VCaP (cell line): ENCODE data around the gene CIRBP.
"Not testable (repeated sequence)": the region's sequence is repeated elsewhere in the genome, so short reads cannot be mapped to it uniquely, and the experiment has no call there.

ENCODE experiments used
- H3K27ac ChIP-seq: fragments of 450-650 bp; 2 replicates; pipeline ENCODE4 v1.5.1; 2017
- CTCF ChIP-seq: fragments of 450-650 bp; conservative IDR thresholded peaks from 2 replicates; pipeline ENCODE4 v1.5.1; 2017; ENCODE audit warnings: mild to moderate bottlenecking, moderate library complexity

Gene CIRBP

GRCh38 chr19:1241417-1242095 is 27.6 kb upstream of the CIRBP start, which contains the start of gene ATP5F1D:
TSS of gene ATP5F1D (plus strand) at chr19:1241751. CDS start at chr19:1241851, 100 bp downstream.
- peak within 1 kb of the TSS; percentile 90 for H3K27ac ChIP-seq
- TF ChIP-seq CTCF: no peak

- peak; percentile 94 for TF ChIP-seq CTCF
- peak overlapping the region; percentile 90 for H3K27ac ChIP-seq
These were observed 25.1 kb upstream of the CIRBP start for GRCh38 chr19:1243768-1244692.

- TF ChIP-seq CTCF: peak; percentile 6
- H3K27ac ChIP-seq: peak overlapping the region; percentile 90
These were observed 24.3 kb upstream of the CIRBP start for GRCh38 chr19:1244693-1245451.

- H3K27ac ChIP-seq: peak overlapping the region; percentile 90
These were observed 23.5 kb upstream of the CIRBP start for GRCh38 chr19:1245494-1246264.

GRCh38 chr19:1246265-1247087 is 22.7 kb upstream of the CIRBP start:
- not testable (repeated sequence) for H3K27ac ChIP-seq

More at GRCh38 chr19:1245494-1246264, 23.5 kb upstream of the CIRBP start:
- no peak for TF ChIP-seq CTCF

- no peak for TF ChIP-seq CTCF
- peak overlapping the region; percentile 91 for H3K27ac ChIP-seq
These were observed 21.4 kb upstream of the CIRBP start for GRCh38 chr19:1247748-1248138.
